ENCODE data around the gene NINL. TPM values are rescaled to one million over a fixed set of nuclear protein-coding genes. Genes with fewer than 3 reads are reported as not detected.
"Not testable (repeated sequence)": the region's sequence is repeated elsewhere in the genome, so short reads cannot be mapped to it uniquely, and the experiment has no call there.

Gene NINL
- total RNA-seq, 4 donors from 2014 or later = 0.24 to 6.1 (median 0.88) TPM

DNA sequence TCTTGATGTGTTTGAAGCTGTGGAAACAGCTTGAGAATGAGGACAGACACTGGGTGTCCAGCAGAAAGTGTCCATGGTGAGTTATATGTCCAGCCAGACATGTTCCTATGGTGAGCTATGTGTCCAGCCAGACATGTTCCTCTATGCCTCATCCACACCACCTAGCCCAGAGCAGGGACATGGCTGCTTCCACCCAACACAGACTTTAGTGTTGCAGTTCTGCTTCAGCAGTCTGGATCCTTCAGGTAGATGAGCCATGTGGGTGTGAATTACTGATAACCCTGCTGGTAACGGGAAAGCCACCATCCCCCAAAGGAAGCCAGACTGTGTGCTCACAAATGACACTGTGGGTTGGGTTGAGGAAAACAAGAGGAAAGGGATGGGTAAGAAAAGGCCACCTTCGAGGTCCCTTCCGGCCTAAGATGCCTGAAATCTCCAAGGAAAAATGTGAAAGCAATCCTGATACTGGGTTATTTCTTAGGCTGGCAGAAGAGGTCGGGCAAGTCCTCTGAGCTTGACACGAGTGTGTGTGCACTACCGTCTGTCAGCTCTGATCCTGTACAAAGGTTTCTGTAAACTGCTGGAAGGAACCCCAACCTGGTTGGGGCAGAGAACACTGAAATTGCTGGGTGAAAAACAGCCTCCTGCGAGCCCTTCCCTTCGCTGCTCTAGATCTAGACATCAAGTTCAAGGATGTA, 77.8 kb downstream of the NINL start:
- no peak overlapping the region for H3K4me3 ChIP-seq
- TF ChIP-seq, protein P1, sequence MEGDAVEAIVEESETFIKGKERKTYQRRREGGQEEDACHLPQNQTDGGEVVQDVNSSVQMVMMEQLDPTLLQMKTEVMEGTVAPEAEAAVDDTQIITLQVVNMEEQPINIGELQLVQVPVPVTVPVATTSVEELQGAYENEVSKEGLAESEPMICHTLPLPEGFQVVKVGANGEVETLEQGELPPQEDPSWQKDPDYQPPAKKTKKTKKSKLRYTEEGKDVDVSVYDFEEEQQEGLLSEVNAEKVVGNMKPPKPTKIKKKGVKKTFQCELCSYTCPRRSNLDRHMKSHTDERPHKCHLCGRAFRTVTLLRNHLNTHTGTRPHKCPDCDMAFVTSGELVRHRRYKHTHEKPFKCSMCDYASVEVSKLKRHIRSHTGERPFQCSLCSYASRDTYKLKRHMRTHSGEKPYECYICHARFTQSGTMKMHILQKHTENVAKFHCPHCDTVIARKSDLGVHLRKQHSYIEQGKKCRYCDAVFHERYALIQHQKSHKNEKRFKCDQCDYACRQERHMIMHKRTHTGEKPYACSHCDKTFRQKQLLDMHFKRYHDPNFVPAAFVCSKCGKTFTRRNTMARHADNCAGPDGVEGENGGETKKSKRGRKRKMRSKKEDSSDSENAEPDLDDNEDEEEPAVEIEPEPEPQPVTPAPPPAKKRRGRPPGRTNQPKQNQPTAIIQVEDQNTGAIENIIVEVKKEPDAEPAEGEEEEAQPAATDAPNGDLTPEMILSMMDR (IDR thresholded peaks at IDR 0.05 in 4 of 5, conservative IDR thresholded peaks at IDR 0.05 in 1 of 5) = no peak
- TF ChIP-seq POLR2A (IDR thresholded peaks at IDR 0.05) = no peak
- no peaks in the 10 kb centered on the region for H3K9me3 ChIP-seq
- no peaks in the 10 kb centered on the region for H3K27me3 ChIP-seq
- DNase-seq (no peak), ATAC-seq (no peak)
- no peak overlapping the region for H3K27ac ChIP-seq
- no peaks in the 10 kb centered on the region for H3K36me3 ChIP-seq
- in situ Hi-C loops (cut with MboI; ENCODE audit: low sequenced_read_pairs in 4 of 4) (no loop called here), intact Hi-C loops (cut with DNase I; ENCODE audit: low total_unique reads) (no loop called here)
- H3K4me1 ChIP-seq = no peaks in the 10 kb centered on the region

DNA sequence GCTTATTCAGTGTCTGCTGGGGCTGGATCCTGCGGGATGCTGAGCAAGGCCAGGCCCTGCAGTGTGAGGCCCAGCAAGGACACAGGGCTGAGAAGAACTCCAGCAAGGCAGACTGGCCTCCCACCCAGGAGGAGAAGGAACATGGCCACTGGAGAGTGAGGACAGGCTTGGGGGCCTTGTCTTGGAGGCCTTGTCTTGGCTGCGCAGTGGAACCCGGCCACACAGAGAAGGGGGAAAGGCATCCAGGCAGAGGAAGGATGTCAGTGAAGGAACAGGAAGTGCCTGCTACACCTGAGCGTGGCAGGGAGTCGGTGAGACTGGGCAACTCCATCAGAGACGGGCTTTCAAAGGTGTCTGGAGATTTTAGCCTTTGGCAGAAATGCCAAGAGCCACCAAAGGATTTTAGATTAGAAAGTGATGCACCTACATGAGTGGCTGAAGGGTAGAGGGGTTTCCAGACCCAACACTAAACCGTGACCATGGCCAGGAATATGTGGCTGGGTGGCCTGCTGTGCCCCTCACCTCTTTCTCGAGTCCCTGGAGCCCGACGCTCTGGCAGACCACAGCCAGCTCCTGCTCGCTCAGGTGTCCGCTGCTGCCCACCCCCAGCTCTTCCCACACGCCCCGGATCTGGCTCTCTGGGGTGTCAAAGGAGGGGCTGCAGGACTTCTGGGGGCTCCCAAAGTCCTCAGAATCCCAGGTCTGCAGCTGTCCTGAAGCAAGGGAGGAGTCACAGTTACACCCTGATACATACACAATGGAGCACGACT, 80.8 kb downstream of the NINL start:
- ATAC-seq (no peak), DNase-seq (no peak)
- Histone ChIP-seq H3K36me3 (no peaks in the 10 kb centered on the region), H3K4me1 (no peaks in the 10 kb centered on the region), H3K27ac (no peak overlapping the region), H3K27me3 (no peaks in the 10 kb centered on the region), H3K4me3 (no peak overlapping the region), H3K9me3 (no peaks in the 10 kb centered on the region)
- in situ Hi-C loops (cut with MboI; ENCODE audit: low sequenced_read_pairs in 4 of 4) (no loop called here), intact Hi-C loops (cut with DNase I; ENCODE audit: low total_unique reads) (no loop called here)
- TF ChIP-seq POLR2A (IDR thresholded peaks at IDR 0.05) = no peak
- TF ChIP-seq, protein P1 (IDR thresholded peaks at IDR 0.05 in 4 of 5, conservative IDR thresholded peaks at IDR 0.05 in 1 of 5) = no peak

DNA sequence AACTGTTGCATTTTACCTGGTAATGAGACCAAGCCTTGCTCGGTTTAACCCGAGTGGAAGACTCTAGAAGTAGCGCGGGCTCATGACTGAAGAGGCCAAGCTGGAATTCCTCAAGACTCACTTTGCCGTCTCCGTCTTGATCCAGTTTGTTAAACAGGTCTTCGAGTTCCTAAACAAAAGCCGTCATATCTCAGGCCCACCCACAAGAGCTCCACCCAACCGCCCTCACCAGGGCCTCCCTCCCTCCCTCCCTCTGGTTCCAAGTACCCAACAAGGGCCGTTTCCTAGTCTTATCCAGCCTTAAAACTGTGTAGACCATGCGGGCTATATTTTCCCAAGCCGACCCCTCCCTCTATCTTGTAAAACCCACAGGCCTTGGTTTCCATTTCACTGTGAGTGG, 81.4 kb downstream of the NINL start:
- Histone ChIP-seq H3K9me3 (no peaks in the 10 kb centered on the region), H3K4me1 (no peaks in the 10 kb centered on the region), H3K27me3 (no peaks in the 10 kb centered on the region), H3K4me3 (no peak overlapping the region), H3K36me3 (no peaks in the 10 kb centered on the region), H3K27ac (no peak overlapping the region)
- TF ChIP-seq, protein P1 (IDR thresholded peaks at IDR 0.05 in 4 of 5, conservative IDR thresholded peaks at IDR 0.05 in 1 of 5) = no peak
- TF ChIP-seq POLR2A (IDR thresholded peaks at IDR 0.05) = no peak
- ATAC-seq (no peak), DNase-seq (no peak)
- in situ Hi-C loops (cut with MboI; ENCODE audit: low sequenced_read_pairs in 4 of 4) = no loop called here
- intact Hi-C loops (cut with DNase I; ENCODE audit: low total_unique reads) = no loop called here

DNA sequence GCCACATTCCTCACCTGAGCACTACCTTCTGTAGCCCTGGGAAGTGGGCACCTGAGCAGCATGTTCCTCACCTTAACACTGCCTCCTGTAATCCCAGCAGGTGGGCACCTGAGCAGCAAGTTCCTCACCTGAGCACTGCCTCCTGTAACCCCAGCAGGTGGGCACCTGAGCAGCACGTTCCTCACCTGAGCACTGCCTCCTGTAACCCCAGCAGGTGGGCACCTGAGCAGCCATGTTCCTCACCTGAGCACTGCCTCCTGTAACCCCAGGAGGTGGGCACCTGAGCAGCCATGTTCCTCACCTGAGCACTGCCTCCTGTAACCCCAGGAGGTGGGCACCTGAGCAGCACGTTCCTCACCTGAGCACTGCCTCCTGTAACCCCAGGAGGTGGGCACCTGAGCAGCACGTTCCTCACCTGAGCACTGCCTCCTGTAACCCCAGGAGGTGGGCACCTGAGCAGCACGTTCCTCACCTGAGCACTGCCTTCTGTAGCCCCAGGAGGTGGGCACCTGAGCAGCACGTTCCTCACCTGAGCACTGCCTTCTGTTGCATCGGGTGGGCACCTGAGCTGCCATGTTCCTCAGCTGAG, 82.2 kb downstream of the NINL start:
- DNase-seq; ATAC-seq; H3K36me3 ChIP-seq; H3K9me3 ChIP-seq; H3K27me3 ChIP-seq; H3K4me1 ChIP-seq; in situ Hi-C loops (cut with MboI; ENCODE audit: low sequenced_read_pairs in 4 of 4); H3K27ac ChIP-seq; H3K4me3 ChIP-seq; intact Hi-C loops (cut with DNase I; ENCODE audit: low total_unique reads): not testable (repeated sequence)

DNA sequence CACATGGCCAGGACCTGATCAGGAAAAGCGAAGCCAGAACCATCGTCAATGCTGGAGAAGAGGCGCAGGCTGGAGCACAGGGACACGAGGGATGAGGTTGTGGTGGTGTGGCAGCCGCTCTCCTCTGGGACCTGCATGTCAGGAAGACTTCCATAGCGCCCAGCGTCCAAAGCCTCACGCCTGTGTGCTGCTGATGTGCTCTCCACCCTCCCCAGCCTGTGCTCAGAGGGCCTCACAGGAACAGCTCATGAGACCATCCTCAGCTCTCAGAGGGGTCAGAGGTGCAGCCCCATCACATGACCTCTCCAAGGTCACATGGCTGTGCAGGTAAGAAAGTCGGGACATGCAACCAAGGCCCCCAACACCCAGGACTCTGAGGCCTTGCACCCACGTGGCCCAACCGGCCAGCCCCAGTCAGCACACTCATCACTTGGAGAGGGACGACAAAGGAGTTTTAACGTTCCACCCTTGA, 84.4 kb downstream of the NINL start:
- in situ Hi-C loops (cut with MboI; ENCODE audit: low sequenced_read_pairs in 4 of 4) = no loop called here
- intact Hi-C loops (cut with DNase I; ENCODE audit: low total_unique reads) = no loop called here
- H3K9me3 ChIP-seq = no peaks in the 10 kb centered on the region
- no peak for TF ChIP-seq POLR2A (IDR thresholded peaks at IDR 0.05)
- TF ChIP-seq, protein P1 (IDR thresholded peaks at IDR 0.05 in 4 of 5, conservative IDR thresholded peaks at IDR 0.05 in 1 of 5) = no peak
- no peaks in the 10 kb centered on the region for H3K36me3 ChIP-seq
- no peaks in the 10 kb centered on the region for H3K4me1 ChIP-seq
- DNase-seq (no peak), ATAC-seq (no peak)
- H3K27ac ChIP-seq = no peak overlapping the region
- no peak overlapping the region for H3K4me3 ChIP-seq
- H3K27me3 ChIP-seq = no peaks in the 10 kb centered on the region

Measured in gastrocnemius medialis (tissue), 4 donors.